Activated CD4-positive, alpha-beta T cell treated with anti-CD3 and anti-CD28 coated beads, Interleukin-2, Interleukin-4, amounts not matched to agents 100 ng/mL and 50 ng/mL, durations not matched to agents 16 hours and 8 hours (primary cell): ENCODE results near the gene GPD2.
"Not testable (repeated sequence)": the region's sequence is repeated elsewhere in the genome, so short reads cannot be mapped to it uniquely, and the experiment has no call there.

ENCODE experiments used
- DNase-seq: peaks from one replicate; pipeline ENCODE4 v3.0.0-alpha.2; 2020; ENCODE audit warnings: low spot score

GPD2 gene

DNA sequence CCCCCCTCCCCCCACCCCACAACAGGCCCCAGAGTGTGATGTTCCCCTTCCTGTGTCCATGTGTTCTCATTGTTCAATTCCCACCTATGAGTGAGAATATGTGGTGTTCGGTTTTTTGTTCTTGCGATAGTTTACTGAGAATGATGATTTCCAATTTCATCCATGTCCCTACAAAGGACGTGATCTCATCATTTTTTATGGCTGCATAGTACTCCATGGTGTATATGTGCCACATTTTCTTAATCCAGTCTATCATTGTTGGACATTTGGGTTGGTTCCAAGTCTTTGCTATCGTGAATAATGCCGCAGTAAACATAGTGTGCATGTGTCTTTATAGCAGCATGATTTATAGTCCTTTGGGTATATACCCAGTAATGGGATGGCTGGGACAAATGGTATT lies 92.4 kb downstream of the GPD2 start:
- DNase-seq = not testable (repeated sequence)

DNA sequence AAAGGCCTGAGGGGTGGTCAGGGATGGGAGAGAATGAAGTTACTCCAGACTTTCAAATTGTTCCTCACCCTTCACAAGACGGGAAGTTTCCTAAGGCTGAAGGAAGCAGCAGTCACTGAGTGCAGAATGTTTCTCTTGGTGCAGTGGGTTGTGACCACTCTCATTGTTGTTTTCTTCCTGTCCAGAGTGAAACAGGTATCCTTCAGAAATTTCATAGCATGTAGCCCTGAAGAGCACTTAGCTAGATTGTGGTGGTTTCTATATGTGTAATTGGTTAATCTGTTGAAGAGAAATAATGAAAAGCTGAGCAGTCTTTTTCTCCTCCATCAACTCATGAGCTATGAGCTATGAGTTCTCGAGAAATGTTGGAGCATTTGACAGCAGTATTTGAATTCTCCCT lies 96.8 kb downstream of the GPD2 start:
- no peak for DNase-seq

DNA sequence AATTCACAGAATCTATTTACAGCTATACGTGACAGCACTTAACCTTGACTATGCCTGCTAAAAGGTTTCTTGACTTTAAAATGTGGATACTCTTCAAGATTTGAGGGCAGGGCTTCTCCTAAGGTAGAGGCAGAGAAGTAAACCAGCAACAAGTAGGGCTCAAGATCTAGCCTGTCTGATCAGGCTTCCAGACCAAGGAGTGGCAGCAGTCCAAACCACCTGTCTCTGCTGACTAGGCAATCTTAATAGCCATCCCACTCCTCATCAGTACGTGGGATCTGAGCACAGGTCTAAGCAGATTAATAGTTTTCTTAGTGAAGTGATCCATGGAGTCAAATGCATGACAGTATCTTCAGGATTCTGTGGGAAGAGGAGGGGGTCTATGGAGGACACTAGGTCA lies 100.4 kb downstream of the GPD2 start:
- no peak for DNase-seq

DNA sequence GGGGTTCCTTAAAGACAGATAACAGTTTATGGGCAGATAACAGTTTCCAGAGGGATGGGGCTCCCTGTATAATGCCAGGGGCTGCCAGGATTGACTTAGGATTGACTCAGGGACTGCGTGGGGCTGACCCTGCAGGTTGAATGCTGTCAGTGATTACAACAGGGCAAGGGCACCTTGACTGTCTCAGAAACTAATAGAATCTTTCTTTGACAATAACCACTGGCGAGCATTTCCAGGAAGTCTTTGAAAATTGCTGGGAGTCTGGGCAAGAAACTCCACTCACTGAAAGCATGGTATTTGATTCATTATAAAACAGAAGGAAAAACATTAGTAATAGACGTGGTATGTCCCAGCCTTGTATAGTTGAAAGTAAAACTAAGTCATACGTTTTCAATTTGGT lies 101.0 kb downstream of the GPD2 start:
- no peak for DNase-seq

DNA sequence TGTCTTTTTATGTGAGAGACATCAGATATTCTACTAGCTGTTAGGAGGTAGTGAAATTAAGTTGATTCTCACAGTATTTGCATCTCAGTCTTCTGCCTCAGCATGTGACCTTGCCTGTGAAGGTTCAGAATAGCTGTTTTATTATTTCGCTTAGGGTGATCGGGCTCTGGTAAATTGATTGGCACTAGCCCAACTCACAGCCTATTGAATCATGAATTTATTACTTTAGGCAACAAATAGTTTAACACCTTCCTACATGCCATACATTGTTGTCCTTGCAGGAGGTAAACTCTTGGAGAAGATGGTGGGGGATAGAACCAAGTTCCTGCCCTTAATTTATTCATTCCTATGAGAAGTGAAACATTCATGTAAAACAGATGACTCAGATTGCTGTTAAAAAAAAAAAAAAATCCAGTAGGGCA lies 101.9 kb downstream of the GPD2 start:
- DNase-seq = no peak

DNA sequence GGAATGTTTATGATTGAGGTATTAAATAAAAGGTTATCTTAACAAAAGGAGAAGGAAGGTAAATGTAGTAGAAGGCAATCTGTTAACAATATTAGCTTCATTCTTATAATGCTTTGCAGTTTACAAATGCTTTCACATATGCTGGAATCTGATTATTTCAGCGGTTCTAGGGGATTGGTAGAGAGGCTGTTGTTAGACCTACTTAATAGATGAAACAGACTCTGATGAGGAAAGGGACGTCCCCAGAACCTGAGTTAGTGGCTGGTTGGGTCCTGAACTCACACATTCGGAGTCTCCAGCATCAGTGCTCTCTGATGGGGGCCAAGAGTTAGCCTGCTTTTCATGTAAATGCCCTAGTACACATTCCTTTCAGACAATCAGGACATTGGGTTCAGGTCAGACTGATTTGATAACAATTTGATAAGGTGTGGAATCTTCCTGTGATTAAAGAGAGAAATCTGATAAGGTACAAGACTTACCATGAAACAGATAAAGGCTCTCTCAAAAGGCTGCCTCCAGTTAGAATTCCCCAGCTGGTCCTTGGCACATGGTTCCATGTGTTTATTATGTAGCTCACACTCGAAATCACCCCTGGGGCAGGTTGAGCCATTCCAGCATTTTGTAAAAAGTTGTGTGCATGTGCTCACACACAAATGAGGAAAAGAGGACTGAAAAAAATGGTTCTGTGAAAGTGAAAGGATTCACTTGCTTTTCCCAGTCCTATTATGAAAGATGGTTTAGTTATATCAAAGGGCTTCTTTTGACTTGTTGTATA lies 103.1 kb downstream of the GPD2 start:
- DNase-seq = no peak

DNA sequence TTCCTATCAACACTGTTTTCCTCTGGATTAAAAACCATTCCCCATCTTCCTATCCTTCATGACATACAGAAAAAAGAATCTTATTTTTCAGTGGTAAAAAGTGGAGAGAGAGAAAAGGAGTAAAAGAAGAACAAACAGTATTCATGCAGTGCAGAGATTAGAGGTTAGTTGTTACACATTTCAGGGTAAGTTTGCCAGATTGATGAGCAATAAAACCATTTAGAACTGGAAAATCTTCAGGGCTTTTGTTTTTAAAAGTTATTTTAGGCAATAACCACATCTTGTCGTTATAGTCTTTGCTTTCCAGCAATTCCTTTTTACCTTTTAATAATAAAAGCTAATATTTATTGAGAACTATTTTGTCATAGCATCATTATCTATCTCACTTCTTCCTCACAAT lies 104.5 kb downstream of the GPD2 start:
- no peak for DNase-seq

DNA sequence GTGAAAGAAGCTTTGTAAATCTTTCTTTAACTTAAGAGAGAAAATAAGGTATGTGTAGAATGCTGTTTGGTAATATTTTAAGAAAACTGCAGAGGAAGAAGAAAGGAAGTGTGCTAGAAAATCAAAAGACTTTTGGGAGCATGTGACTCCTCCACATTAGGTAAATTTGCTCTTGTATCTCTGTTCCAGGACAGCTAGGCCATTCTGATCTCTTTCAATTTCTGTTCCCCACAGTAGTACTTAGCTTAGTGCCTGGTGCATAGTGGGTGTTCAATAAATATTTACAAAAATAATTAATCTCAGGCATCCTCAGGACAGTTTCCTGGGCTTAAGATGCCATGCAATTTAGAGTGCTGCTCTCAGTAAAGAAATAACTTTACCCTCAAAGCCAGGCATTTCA lies 105.0 kb downstream of the GPD2 start:
- no peak for DNase-seq

DNA sequence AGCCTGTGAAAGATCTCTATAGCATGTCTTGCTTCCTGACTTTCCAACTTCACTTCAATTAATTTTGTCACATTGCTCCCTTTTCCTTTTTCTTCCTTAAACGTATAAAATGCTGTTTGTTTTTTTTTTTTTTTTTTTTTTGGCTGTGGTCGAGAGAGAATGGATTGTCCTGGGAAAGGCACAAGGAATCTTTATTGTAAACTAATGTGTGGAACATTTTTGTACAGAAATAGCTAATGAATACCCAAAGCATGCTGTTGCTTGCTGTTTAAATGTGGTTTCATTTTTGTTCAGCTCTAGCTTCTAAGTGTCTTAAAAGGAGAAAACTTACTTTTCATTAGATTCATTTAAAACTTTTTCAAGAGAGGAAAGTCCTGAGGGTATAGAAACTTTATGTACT lies 105.5 kb downstream of the GPD2 start:
- DNase-seq = no peak

DNA sequence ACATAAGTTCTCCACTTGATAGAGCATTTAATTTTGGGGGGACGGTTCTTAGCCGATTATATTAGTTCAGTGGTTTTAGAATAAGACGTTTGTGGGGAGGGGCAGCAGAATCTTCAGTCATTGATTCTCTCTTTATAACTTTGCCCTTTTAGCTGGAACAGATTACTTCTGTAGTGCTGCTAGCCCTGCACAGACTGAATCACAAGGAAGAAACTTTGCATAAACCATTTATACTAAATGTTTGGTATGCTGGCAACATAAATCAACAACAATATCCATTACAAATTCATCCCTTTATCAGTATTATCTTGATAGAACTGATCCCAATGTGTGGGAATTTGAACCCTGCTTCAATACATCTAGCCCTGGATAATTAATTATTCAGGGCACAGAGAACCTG lies 112.2 kb downstream of the GPD2 start:
- no peak for DNase-seq

DNA sequence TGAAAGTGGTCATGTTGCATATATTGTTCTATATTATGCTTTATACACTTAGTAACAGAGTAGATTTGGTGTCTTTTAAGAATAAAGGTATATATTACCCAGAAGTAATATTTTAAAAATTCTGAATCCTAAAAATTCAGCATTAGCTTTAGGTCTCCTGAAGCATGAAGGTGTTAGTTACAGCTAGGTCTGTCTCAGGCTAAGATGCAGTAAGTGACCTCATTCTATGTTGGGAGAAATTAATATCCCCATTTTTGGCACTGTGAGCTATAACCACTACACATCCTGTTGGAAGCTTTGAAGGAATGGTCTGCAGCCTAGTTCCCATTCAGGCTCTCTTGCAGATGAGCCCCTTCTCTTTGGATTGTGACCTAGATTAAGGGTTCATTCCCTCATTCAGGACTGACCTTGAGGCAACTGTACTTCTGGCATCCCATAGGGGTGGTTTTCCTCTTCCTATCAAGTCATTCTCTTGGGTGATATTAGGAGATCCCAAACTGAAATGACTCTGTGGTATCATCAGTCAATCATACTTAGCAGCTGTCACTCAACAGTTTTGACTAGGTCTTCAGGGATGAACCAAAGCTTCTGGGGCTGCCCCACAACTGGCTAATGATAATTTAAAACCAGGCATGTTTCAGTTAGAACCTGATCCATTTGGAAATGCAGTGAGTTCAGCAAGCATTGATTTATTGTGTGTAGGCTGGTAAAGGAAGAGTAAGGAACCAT lies 117.7 kb downstream of the GPD2 start:
- DNase-seq = no peak

DNA sequence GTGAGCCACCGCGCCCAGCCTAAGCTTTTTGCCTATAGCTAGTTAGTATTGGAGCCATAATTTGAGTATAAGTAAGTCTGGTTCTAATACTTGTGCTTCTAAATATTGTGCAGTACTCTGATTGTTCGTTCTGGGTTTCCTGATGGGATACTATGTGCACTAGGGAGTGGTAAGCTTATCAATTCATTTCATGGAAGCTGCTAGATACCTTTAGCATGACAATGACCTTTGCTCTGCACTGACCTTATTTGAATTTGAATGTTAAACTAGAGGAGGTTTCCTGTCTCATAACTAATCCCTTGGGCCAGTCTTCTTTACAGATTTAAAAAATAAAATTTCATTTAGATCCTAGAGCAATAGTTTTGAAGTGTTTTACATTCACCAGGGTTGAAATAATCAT lies 125.1 kb downstream of the GPD2 start:
- no peak for DNase-seq

DNA sequence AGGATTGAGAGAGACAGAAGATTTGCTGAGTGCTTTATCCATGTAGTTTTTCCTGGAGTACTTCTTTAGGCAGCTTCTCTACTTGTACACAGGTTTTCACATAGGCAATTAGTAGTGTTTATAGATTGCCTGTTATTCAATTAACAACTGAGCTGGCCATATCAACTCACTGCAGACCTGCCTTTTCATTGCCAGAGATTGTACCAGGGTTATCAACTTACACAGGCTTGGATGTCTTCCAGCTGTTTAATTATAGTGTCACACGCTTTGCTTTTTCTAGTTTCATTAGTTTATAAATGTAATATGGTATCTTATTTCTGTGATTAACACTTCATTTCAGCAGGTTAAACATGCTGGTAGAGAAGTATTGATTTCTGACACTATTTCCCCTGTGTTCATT lies 125.9 kb downstream of the GPD2 start:
- DNase-seq = no peak

DNA sequence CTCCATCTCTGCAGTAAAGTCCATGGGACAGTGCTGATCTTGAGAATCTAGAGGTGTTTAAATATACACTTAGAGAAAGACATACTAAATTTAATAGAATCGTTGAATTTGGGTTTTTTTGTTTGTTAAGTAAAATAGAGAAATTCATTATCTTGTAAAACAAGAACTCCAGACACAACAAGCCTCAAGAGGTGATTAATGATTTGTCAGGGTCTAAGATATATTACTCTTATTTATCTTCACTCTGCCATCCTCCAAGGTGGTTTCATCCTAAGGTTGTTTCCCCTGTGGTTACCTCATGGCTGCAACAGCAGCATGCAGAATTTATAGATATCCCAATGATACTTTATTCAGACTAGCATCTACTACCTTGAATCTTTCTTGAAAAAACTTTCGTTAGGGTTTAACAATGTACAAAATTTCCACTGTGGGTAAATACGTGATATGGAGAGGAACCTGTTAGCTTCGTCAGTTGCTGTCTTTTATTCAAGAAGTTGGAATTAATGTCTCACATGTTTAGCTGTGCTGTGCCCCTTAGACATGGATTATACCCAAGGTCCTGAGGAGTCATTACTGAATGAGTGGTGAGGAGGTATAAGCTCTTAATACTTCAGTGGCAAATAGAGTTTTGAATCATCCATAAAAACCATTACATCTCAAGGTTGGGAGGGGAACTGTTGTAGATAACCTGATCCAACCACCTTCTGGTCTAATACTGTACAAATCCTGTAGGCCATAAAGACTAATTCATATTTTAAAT lies 128.0 kb downstream of the GPD2 start:
- DNase-seq = no peak

DNA sequence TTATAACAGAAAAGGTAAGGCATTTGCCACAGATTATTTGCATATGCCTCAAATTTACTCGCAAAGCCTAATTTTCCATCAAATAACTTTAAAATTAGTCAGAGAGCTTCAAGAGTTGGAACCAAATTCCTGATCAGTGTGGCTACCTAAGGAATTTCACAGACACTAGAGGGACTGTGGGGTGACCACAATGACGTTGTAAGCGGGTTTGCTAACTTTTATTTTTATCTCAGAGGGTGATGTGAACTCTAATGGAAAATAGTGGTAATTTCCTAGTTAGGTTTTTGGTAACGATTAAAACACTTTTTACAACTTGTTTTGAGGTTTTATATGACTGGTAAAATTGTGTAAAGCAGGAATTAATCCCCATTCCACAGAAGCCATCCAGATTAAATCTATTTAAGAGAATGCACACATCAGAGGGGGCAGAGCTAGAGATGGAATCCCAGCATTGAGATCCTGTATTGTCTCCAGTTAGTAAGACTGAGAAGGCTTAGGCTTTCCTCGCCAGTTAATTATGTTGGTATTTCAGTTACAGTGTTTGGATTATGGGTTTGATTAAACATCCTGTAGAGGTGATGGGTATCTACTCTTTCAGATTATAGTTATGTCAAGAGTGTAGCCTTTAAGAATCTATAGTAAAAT lies 129.0 kb downstream of the GPD2 start:
- DNase-seq = no peak

DNA sequence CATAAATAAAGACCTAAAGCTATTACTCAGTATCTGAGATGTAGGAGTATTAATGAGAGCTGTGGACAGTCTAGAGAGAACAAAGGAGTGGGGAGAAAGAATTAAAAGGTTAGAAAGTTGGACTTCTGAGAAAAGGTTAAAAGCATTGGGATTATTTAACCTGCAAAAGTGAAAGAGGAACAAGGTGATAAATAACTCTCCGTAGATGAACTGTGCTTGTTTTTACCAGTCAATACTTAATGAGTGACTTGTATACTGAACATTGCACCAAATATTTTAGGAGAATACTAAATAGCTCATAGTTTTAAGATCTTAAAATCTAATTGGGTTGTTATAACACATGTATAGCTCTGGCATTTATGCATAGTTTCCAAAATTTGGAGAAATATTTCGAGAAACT lies 137.5 kb downstream of the GPD2 start:
- DNase-seq = no peak

DNA sequence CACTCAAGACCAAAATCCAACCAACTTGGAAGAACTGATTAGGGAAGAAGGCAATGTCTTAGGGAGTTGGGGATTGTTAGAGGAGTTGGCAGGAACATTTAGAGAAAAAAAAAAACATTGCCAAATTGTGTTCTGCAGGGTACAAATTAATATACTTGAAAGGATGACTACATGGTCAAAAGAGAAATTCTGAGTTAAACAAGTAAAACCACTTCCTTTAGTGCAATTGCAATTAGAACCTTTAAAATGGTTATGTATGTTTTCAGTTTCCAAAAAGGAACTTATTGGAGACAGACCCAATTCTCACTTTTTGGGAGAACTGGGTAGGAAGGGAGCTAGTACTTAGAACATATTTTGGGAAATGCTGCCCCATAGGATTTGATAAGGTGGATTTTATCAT lies 137.9 kb downstream of the GPD2 start:
- DNase-seq = no peak

DNA sequence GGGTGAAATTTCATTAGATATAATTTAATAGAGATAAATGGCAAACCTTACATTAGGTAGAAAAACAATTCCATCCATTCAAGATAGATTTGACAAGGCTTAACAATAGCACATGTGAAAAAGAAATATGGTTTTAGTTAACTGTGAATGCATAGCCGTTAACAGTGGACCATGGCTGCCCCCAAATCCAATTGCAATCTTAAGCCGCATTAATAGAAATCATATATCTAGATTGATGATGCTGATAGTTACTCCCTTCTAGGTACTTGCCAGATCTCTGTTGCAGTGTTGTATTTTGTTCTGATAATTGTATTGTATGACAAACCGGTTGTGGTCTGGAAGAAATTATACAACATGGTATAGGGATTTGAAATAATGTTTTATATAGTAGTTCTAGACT lies 139.8 kb downstream of the GPD2 start:
- no peak for DNase-seq

DNA sequence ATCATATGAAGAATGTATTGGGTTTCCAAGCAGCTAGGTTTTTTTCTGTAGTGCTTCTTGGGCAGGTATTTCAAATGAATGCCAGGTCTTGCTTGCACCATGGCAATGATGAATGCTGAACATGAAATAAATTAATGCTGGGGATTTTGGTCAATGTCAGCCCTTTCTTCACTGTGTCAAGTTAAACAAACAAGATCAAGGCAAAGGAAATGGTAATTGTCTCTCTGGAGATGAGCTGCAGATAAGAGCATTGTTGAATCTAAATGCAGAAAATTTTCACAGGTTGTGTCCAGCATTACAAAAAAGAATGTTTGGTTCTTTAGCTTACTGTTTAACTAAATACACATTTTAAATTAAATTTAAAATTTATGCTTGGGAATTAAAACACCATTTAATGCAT lies 144.3 kb downstream of the GPD2 start:
- DNase-seq = no peak

DNA sequence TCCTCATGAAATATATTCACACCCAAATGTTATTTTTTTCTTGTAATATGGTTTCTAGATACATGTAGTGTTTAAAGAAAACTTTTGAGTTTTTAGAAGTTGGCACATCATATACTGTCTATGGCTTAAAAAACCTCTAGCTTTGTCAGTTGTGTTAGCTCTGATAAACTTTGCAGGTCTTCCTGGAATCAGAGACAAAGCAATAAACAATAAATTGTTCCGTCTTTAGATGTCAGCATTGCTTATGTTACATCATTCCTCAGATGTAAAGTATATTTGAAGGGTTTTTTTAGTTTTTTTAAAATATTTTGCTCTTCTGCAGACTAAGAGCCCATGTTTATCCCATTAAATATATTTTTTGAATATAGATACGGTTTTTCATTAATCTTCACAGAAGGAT lies 145.1 kb downstream of the GPD2 start:
- no peak for DNase-seq

DNA sequence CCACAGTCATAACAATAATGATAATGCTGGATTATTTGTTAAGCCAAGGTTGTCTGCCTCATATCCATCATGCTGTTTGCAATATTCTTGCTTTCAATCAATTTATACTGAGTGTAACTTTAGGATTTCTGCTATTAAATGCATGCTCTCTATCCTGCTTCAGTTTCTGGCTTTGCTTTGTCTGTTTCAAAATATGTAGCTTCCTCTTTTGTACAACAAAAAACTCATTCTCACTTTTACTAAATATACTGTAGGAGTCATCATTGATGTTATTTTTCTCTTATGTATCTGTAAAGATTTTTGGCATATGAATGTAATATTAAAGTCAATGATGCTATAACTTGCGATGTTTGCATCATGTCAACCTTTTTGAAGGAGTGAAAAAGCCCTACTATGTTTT lies 149.3 kb downstream of the GPD2 start:
- DNase-seq = no peak

DNA sequence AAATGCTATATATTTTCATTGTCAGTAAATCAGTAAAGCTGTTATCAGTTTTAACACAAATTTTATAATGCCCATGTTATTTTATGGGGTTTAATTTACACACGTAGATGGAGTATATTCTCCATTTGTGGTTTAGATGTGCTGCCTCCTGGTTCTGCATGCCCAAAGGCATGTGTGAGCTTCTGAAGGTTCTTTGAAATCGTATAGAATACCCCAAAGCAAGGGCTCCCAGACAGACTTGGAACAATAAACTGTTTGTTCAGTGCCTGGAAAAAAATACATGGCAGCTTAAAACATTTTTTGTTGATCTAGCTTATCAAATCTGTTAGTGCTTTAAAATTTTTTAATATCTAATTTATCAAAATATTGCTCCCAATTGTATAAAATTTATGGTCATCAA lies 150.4 kb downstream of the GPD2 start:
- DNase-seq = no peak
